ENCODE data around the gene GOLGA6L10. TPM values are rescaled to one million over a fixed set of nuclear protein-coding genes. Genes with fewer than 3 reads are reported as not detected.
"Not testable (repeated sequence)": the region's sequence is repeated elsewhere in the genome, so short reads cannot be mapped to it uniquely, and the experiment has no call there.

Gene GOLGA6L10
- total RNA-seq, 1 experiment from 2014 or later, result 2.0 TPM

DNA sequence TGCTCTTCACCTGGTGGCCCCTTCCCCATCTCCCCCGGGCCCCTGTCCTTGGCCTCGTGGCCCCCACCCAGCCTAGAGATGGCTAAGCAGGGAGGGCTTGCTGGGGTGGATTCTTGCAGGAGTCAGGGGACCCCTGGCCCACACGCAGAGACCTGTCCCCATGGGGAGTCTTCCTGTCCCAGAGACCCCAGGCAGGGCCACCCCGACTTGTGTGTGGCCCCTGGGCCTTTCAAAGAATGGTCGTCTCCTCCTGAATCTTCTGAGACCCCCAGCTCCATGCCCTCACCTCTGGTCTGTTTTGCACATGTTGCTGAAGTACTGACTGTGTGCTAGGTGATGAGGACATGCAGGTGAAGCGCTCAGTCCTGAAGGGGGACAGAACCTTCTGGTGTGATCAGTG lies 28.4 kb downstream of the GOLGA6L10 start:
- H3K4me2 ChIP-seq (ENCODE audit: insufficient read depth, insufficient read length, low read length); H3K27me3 Mint-ChIP-seq (ENCODE audit: low read depth); H2BK12ac ChIP-seq (ENCODE audit: insufficient read length, low read depth, low read length); H4K5ac ChIP-seq (ENCODE audit: insufficient read length, low read depth, low read length); H3K36me3 Mint-ChIP-seq (ENCODE audit: insufficient read depth in 1 of 3, low read depth in 3 of 3); H3T11ph ChIP-seq (ENCODE audit: low read length); H3K14ac ChIP-seq (ENCODE audit: insufficient read depth, low read length); H4K8ac ChIP-seq (replicated peaks; ENCODE audit: insufficient read length, low read depth, low read length); H3K56ac ChIP-seq (ENCODE audit: insufficient read length, low read depth, low read length); H3K27me3 ChIP-seq (ENCODE audit: insufficient read depth, low read length); H2AK5ac ChIP-seq (ENCODE audit: insufficient read length, low read length); H3K9ac ChIP-seq (ENCODE audit: extremely low read depth, insufficient read length, low read length); H3K9me3 ChIP-seq (ENCODE audit: control insufficient read depth, low read depth, low read length); H3K79me2 ChIP-seq (ENCODE audit: insufficient read depth, low read length); H2BK20ac ChIP-seq (ENCODE audit: low read depth, low read length, poor library complexity, severe bottlenecking); H2BK15ac ChIP-seq (ENCODE audit: low read depth, low read length); DNase-seq; H2BK120ac ChIP-seq (ENCODE audit: low read depth, low read length, poor library complexity, severe bottlenecking); H4K20me1 ChIP-seq (ENCODE audit: control insufficient read depth, insufficient read depth, insufficient read length); H2BK5ac ChIP-seq (ENCODE audit: insufficient read length, low read length); H3K4ac ChIP-seq (ENCODE audit: low read depth, low read length); H3K27ac ChIP-seq (ENCODE audit: insufficient read length, low read depth, low read length); H3K4me1 ChIP-seq (ENCODE audit: insufficient read depth, low read length); H3K9me3 Mint-ChIP-seq; H3K4me1 Mint-ChIP-seq; H3K4me3 Mint-ChIP-seq; H3K27ac Mint-ChIP-seq; H3K23ac ChIP-seq (ENCODE audit: insufficient read length, low read depth, low read length); H3K79me1 ChIP-seq (ENCODE audit: insufficient read depth, low read depth, low read length, poor library complexity, severe bottlenecking); H3K23me2 ChIP-seq (ENCODE audit: insufficient read length, low read depth, low read length, poor library complexity, severe bottlenecking); H4K91ac ChIP-seq (ENCODE audit: insufficient read length, low read depth, low read length); H3K18ac ChIP-seq (ENCODE audit: insufficient read length, low read depth, low read length); H2AFZ ChIP-seq (ENCODE audit: low read length): not testable (repeated sequence)
- WGBS (ENCODE audit: extremely low coverage, insufficient read length, low lambda C conversion rate), result no CpG with 5 or more reads among the region's 6 CpGs

GRCh38 chr15:82319522-82320278 lies 29.6 kb downstream of the GOLGA6L10 start:
- not testable (repeated sequence) for H3K23me2 ChIP-seq (ENCODE audit: insufficient read length, low read depth, low read length, poor library complexity, severe bottlenecking); H4K91ac ChIP-seq (ENCODE audit: insufficient read length, low read depth, low read length); H4K8ac ChIP-seq (replicated peaks; ENCODE audit: insufficient read length, low read depth, low read length); H3K14ac ChIP-seq (ENCODE audit: insufficient read depth, low read length); H3K27ac Mint-ChIP-seq; DNase-seq; H2AK5ac ChIP-seq (ENCODE audit: insufficient read length, low read length); H2BK15ac ChIP-seq (ENCODE audit: low read depth, low read length); H3K4me2 ChIP-seq (ENCODE audit: insufficient read depth, insufficient read length, low read length); H3T11ph ChIP-seq (ENCODE audit: low read length); H4K20me1 ChIP-seq (ENCODE audit: control insufficient read depth, insufficient read depth, insufficient read length); H3K27me3 Mint-ChIP-seq (ENCODE audit: low read depth); H3K9me3 Mint-ChIP-seq; H2BK20ac ChIP-seq (ENCODE audit: low read depth, low read length, poor library complexity, severe bottlenecking); H2AFZ ChIP-seq (ENCODE audit: low read length); H3K79me2 ChIP-seq (ENCODE audit: insufficient read depth, low read length); H2BK12ac ChIP-seq (ENCODE audit: insufficient read length, low read depth, low read length); H3K9ac ChIP-seq (ENCODE audit: extremely low read depth, insufficient read length, low read length); H3K36me3 Mint-ChIP-seq (ENCODE audit: insufficient read depth in 1 of 3, low read depth in 3 of 3); H3K18ac ChIP-seq (ENCODE audit: insufficient read length, low read depth, low read length); H2BK120ac ChIP-seq (ENCODE audit: low read depth, low read length, poor library complexity, severe bottlenecking); H3K9me3 ChIP-seq (ENCODE audit: control insufficient read depth, low read depth, low read length); H3K23ac ChIP-seq (ENCODE audit: insufficient read length, low read depth, low read length); H3K4me1 ChIP-seq (ENCODE audit: insufficient read depth, low read length); H3K27ac ChIP-seq (ENCODE audit: insufficient read length, low read depth, low read length); H3K4ac ChIP-seq (ENCODE audit: low read depth, low read length); H3K4me1 Mint-ChIP-seq; H3K27me3 ChIP-seq (ENCODE audit: insufficient read depth, low read length); H3K4me3 Mint-ChIP-seq; H2BK5ac ChIP-seq (ENCODE audit: insufficient read length, low read length); H3K56ac ChIP-seq (ENCODE audit: insufficient read length, low read depth, low read length); H4K5ac ChIP-seq (ENCODE audit: insufficient read length, low read depth, low read length); H3K79me1 ChIP-seq (ENCODE audit: insufficient read depth, low read depth, low read length, poor library complexity, severe bottlenecking)
- no CpG with 5 or more reads among the region's 19 CpGs for WGBS (ENCODE audit: extremely low coverage, insufficient read length, low lambda C conversion rate)
